HG03439 (cell line): ENCODE measurements around the gene QRSL1.
"Not testable (repeated sequence)": the region's sequence is repeated elsewhere in the genome, so short reads cannot be mapped to it uniquely, and the experiment has no call there.

ENCODE experiments used
- ATAC-seq: cut with Tn5 transposase; IDR thresholded peaks from one replicate; pipeline ENCODE4 v1.9.1; 2021; ENCODE audit warnings: mild to moderate bottlenecking, moderate library complexity; ENCODE audit not compliant: unreplicated experiment

Gene QRSL1

GRCh38 chr6:106622412-106622811, 7.0 kb upstream of the QRSL1 start:
- ATAC-seq, result no peak

DNA sequence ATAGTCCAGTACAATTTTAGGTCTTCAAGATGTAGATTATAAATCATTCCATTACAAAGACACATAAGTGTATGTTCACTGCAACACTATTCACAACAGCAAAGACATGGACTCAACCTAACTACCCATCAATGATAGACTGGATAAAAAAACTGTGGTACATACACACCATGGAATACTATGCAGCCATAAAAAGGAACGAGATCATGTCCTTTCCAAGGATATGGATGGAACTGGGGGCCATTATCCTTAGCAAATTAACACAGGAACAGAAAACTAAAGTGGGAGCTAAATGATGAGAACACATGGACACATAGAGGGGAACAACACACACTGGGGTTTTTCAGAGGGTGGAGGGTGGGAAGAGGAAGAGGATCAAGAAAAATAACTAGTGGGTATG, 6.3 kb upstream of the QRSL1 start:
- no peak for ATAC-seq

GRCh38 chr6:106626485-106626884, 2.9 kb upstream of the QRSL1 start:
- no peak for ATAC-seq

GRCh38 chr6:106627760-106628159, 1.6 kb upstream of the QRSL1 start:
- ATAC-seq, result not testable (repeated sequence)

GRCh38 chr6:106628658-106629102, 698 bp upstream of the QRSL1 start:
- peak; percentile 9 for ATAC-seq

- no peak for ATAC-seq
These were observed 433 bp downstream of the QRSL1 start for GRCh38 chr6:106629859-106630163.

DNA sequence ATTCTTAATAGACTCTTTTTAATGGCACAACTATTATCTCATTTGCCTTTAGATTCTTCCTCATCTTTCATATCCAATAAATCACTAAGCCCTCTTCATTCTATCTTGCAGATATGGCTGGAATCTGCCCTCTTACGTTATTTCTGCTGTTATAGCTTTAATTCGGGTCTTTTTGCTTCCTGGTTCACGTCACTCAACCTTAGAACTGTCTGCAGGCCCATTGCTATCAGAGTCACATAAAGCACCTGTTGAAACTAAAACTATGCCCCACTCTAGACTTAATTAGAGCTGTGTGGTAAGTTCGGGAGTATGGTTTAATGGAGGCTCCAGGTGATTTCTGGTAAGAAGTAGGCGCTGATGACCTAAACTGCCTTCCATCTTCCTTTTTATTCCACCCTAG, 988 bp downstream of the QRSL1 start:
- ATAC-seq, result no peak

GRCh38 chr6:106631346-106631745, 2.0 kb downstream of the QRSL1 start:
- ATAC-seq, result no peak

- ATAC-seq, result no peak
These were observed 5.2 kb downstream of the QRSL1 start for GRCh38 chr6:106634565-106634964.

DNA sequence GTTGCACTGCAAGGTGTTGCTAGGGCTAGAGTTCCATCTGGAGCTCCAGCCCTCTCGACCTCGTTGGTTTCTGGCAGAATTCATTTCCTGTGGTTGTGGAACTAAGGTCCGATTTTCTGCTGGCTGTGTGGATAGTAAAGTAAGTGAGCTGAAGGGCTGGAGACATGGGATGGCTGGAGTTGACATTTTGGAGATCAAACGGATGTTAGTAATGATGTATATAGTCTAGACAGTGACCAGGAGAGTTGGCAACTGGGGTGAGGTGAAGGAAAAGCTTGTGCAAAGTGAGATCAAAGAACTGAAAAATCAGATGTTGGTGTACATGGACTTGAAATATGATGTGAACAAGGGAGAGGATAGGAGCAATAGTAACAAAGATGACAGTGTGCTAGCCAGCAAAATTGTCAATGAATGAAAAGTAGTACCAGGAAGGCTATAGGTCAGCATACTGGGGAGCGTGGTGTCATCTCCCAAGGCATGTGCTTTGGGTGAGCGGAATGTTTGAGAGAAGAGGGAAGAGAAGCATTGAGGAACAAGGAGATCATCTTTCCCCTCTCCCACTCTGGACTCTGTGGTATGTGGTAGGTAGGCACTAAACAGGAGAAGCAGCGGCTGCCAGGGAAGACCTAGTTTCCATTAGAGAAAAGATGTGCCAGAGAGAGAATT, 7.8 kb downstream of the QRSL1 start:
- peak; percentile 20 for ATAC-seq

GRCh38 chr6:106637717-106638341, 8.5 kb downstream of the QRSL1 start:
- ATAC-seq, result peak; percentile 55

- no peak for ATAC-seq
These were observed 10.4 kb downstream of the QRSL1 start for GRCh38 chr6:106639812-106640211.

DNA sequence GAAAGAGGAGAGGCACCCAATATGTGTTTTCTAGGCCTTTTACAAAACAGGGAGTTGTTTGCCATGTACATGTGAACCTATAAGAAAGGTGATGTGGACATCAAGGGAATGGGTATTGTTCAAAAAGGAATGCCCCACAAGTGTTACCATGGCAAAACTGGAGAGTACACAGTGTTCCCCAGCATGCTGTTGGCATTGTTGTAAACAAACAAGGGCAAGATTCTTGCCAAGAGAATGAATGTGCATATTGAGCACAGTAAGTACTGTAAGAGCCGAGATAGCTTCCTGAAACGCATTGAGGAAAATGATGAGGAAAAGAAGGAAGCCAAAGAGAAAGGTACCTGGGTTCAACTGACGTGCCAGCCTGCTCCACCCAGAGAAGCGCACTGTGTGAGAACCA, 13.1 kb downstream of the QRSL1 start:
- no peak for ATAC-seq

GRCh38 chr6:106643061-106643460, 13.7 kb downstream of the QRSL1 start:
- no peak for ATAC-seq

GRCh38 chr6:106648651-106649308, 19.4 kb downstream of the QRSL1 start:
- no peak for ATAC-seq

- no peak for ATAC-seq
These were observed 29.1 kb downstream of the QRSL1 start for GRCh38 chr6:106658469-106658868.

- ATAC-seq, result no peak
These were observed 30.5 kb downstream of the QRSL1 start for GRCh38 chr6:106659859-106660258.

GRCh38 chr6:106662458-106662857, 33.1 kb downstream of the QRSL1 start:
- no peak for ATAC-seq

DNA sequence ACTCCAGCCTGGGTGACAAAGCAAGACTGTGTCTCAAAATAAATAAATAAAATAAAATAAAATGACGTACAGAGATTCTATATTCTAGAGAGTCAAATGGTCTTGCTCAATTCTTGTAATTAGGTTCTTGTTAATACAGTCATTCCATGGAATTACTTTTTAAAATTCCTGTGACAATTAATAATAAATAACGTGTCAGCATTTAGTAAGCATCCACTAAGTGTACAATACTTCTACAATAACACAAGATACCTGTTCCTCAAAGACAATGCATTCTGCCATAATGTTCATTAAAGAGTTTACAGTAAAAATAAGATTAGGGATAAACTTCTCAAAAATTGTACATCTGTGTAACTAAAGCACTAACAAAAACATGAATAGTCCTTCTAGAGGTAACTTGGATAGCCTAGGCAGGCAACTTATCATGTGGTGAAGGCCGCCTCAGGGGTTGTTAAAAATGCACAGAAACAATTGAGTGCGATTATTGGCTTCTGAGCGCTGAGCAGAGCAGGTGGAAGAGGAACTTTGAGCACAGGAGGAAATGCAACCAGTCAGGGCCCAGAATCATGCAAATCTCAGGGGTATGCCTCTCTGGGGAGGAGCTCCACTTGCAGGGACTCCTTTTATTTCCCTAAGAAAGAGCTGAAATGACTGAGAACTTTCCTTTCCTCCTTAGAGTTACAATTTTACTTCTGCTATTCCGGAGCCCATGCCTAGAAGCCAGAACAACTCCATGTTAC, 37.1 kb downstream of the QRSL1 start:
- no peak for ATAC-seq

DNA sequence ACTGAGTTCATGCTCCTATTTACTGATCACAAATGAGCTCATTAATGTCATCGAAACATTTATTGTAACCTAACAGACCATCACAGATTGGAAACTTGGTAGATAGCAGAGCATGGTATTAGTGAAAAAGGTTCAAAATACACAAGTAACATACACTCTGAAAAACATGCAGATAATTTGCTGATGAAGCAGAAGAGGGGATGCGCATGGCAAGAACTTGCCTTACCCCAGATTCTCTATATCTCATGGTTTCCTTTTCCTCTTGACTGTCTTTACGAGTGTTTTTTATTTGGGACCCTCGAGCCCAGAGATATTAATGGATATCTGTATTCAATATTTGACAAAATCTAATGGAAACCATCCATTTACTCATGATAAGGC, 37.6 kb downstream of the QRSL1 start:
- no peak for ATAC-seq

DNA sequence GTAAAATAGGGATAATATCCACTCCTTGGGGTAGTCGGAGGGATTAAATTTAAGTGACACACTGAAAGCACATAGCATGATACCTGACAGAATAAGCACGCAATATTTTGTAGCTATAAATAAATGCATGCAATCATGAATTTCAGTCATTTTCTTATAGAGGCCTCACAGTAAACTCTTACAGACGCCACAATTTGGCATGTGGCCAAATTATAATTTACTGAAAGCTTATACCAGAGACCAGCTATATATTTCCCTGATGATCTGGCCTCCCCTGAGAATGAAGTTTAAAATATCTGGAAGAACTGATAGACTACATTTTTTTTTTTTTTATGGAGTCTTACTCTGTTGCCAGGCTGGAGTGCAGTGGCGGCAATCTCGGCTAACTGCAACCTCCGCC, 40.9 kb downstream of the QRSL1 start:
- ATAC-seq, result no peak

GRCh38 chr6:106671651-106672050, 42.3 kb downstream of the QRSL1 start:
- no peak for ATAC-seq
